ENCODE measurements around the gene CATSPER3.

Gene CATSPER3

DNA sequence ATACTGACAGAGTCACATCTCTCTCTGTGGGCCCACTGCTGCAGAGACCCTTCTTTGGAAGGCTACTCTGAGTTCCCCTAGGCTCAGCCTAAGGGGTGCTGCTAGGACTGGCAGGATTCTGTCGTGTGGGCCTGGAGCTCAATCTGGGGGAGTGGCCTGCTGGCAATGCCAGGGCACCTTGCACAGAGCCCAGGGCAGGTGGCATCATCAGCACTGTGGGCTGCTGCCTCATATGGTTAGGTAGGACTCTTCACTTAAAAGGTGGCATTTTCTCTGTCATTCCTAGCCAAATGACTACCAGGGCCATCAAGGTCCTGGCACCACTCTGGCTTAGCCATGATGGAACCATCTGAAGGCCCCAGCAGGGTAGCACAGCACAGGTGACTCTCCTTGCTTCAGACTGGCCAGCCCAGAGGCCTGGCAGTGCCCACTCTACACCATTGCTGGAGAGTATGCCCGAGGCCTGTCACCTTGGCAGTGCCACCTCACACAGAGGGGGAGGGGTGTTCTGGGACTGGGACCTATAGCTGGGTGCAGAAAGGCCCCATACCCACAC lies 44.4 kb downstream of the CATSPER3 start:
- DNase-seq (ENCODE audit: low read depth) = no peak
- H3K4me3 ChIP-seq (ENCODE audit: control insufficient read depth, low read depth, low read length) = no peak overlapping the region
- TF ChIP-seq, protein P1, sequence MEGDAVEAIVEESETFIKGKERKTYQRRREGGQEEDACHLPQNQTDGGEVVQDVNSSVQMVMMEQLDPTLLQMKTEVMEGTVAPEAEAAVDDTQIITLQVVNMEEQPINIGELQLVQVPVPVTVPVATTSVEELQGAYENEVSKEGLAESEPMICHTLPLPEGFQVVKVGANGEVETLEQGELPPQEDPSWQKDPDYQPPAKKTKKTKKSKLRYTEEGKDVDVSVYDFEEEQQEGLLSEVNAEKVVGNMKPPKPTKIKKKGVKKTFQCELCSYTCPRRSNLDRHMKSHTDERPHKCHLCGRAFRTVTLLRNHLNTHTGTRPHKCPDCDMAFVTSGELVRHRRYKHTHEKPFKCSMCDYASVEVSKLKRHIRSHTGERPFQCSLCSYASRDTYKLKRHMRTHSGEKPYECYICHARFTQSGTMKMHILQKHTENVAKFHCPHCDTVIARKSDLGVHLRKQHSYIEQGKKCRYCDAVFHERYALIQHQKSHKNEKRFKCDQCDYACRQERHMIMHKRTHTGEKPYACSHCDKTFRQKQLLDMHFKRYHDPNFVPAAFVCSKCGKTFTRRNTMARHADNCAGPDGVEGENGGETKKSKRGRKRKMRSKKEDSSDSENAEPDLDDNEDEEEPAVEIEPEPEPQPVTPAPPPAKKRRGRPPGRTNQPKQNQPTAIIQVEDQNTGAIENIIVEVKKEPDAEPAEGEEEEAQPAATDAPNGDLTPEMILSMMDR (IDR thresholded peaks at IDR 0.05; ENCODE audit: control insufficient read depth, insufficient read depth, low read depth, low read length, missing control alignments) = no peak

DNA sequence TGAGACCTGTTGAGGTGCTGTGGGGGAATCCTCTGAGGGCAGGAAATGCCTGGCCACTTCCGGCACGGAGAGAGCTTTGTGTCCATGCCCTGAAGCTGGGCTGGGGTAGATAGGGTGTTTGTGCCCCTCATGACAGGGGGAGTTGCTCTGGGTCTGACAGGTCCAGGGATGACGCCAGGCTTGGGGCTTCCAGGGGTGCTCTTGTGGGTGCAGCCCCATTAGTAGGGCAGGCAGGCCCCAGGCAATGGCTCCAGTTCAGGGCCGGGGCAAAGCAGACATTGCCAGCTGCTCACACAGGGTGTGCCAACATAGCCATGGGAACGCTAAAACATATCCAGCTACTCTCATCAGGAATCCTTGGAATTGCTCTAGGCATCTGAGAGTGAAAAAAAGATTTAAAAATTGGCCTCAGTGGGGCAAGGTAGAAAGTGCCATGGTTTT lies 45.3 kb downstream of the CATSPER3 start:
- no peak overlapping the region for H3K4me3 ChIP-seq (ENCODE audit: control insufficient read depth, low read depth, low read length)
- DNase-seq (ENCODE audit: low read depth) = no peak
- TF ChIP-seq, protein P1 (IDR thresholded peaks at IDR 0.05; ENCODE audit: control insufficient read depth, insufficient read depth, low read depth, low read length, missing control alignments) = no peak

DNA sequence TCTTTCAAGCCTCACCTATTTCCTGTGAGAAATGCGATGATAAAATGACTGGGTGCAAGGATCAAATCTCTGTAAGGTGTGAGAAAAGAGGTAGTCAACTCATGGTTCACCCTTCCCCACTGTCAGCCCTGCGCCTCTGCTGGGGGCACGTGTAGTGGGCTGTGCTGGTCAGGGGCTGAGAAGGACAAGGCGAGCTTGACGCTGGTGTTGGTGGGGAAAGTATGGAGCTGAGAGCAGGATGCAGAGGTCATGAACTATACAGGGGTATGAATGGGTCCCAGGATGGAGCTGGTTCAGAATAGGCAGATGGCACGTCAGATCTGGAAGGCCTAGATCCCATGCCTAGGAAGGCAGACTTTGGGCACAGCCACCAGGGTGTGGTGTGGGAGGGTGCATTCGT lies 45.7 kb downstream of the CATSPER3 start:
- H3K4me3 ChIP-seq (ENCODE audit: control insufficient read depth, low read depth, low read length) = no peak overlapping the region
- TF ChIP-seq, protein P1 (IDR thresholded peaks at IDR 0.05; ENCODE audit: control insufficient read depth, insufficient read depth, low read depth, low read length, missing control alignments) = no peak
- no peak for DNase-seq (ENCODE audit: low read depth)

DNA sequence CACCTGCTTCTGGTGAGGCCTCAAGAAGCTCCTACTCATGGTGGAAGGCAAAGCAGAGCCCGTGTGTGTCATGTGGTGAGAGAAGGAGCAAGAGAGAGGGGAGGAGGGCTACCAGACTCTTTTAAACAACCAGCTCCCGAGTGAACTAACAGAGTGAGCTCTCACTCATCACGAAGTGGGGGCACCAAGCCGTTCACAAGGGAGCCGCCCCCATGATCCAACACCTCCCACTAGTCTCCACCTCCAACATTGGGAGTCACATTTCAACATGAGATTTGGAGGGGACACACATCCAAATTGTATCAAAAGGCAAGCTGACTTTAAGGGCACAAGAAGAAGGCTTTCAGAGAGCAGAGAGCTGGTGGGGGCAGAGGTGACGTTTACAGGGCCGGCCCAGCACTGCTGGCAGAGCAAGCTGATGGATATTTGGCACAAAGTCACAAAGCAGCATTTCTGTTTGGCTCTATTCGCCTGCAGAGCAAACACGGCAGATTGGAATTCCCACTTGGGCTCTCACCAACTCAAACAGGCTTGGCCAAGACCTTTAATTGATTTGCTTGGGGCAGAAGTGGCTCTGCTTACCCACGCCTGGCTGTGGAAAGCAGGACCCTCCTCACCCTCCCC lies 46.4 kb downstream of the CATSPER3 start:
- no peak for DNase-seq (ENCODE audit: low read depth)
- TF ChIP-seq, protein P1 (IDR thresholded peaks at IDR 0.05; ENCODE audit: control insufficient read depth, insufficient read depth, low read depth, low read length, missing control alignments) = no peak
- H3K4me3 ChIP-seq (ENCODE audit: control insufficient read depth, low read depth, low read length) = no peak overlapping the region

DNA sequence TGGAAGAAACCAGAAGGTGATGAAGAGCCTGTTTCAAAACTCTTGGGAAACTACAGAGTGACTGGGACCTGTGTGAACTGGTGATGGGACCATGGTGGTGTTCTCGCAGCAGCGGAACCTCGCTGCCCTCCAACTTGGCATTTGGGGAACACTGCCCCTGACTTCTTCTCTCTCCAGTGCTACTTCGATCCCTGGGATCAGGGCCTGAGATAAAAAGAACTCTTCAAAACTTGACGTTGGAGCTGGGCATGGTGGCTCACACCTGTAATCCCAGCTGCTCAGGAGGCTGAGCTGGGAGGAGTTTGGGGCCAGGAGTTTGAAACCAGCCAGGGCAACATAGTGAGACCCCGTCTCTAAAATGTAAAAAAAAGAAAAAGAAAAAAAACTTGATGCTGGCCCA lies 48.2 kb downstream of the CATSPER3 start:
- no peak for DNase-seq (ENCODE audit: low read depth)
- H3K4me3 ChIP-seq (ENCODE audit: control insufficient read depth, low read depth, low read length) = no peak overlapping the region
- TF ChIP-seq, protein P1 (IDR thresholded peaks at IDR 0.05; ENCODE audit: control insufficient read depth, insufficient read depth, low read depth, low read length, missing control alignments) = no peak

DNA sequence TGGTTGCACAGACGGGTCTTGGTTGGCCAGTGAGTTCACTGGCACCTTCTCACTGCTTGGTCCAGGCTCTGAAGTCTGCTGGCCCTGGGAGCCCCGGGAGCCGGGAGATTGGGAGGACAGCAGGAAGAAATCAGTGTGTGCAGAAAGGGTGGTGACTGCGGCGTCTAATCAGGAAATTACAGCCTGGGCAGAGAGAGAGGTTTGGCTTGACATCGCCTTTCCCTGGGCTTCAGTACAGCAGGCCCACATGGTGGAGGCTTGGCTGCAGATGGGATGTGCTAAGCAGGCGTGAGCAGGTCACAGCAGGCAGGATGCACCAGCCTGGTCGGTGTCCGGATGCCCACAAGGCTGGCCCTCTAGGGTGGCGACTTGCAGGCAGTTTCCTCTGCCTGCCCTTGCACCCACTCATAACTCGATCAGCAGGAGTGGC lies 49.2 kb downstream of the CATSPER3 start:
- no peak overlapping the region for H3K4me3 ChIP-seq (ENCODE audit: control insufficient read depth, low read depth, low read length)
- no peak for DNase-seq (ENCODE audit: low read depth)
- TF ChIP-seq, protein P1 (IDR thresholded peaks at IDR 0.05; ENCODE audit: control insufficient read depth, insufficient read depth, low read depth, low read length, missing control alignments) = no peak

Data from AG09309 (cell line).